Measurements from ENCODE around the gene RFPL1.
"Not testable (repeated sequence)": the region's sequence is repeated elsewhere in the genome, so short reads cannot be mapped to it uniquely, and the experiment has no call there.

Gene RFPL1

GRCh38 chr22:29479417-29480261 is 41.3 kb downstream of the RFPL1 start, which contains the start of gene NEFH:
NEFH (plus strand) TSS chr22:29480218; CDS start chr22:29480263, 45 bp downstream.
- DNase-seq, result no peak

- no peak for DNase-seq
These were observed 41.8 kb downstream of the RFPL1 start for GRCh38 chr22:29480262-29480511.

GRCh38 chr22:29480512-29481264 is 42.3 kb downstream of the RFPL1 start:
- no peak for DNase-seq

- DNase-seq, result no peak
These were observed 43.0 kb downstream of the RFPL1 start for GRCh38 chr22:29481265-29482000.

GRCh38 chr22:29482253-29482652 is 43.9 kb downstream of the RFPL1 start:
- no peak for DNase-seq

GRCh38 chr22:29482726-29483125 is 44.3 kb downstream of the RFPL1 start:
- no peak for DNase-seq

GRCh38 chr22:29483254-29483653 is 44.9 kb downstream of the RFPL1 start:
- no peak for DNase-seq

GRCh38 chr22:29484642-29485041 is 46.3 kb downstream of the RFPL1 start:
- DNase-seq, result no peak

- no peak for DNase-seq
These were observed 47.1 kb downstream of the RFPL1 start for GRCh38 chr22:29485448-29485847.

- DNase-seq, result no peak
These were observed 49.1 kb downstream of the RFPL1 start for GRCh38 chr22:29487426-29487986.

- not testable (repeated sequence) for DNase-seq
These were observed 50.9 kb downstream of the RFPL1 start for GRCh38 chr22:29489127-29489780.

GRCh38 chr22:29491012-29491411 is 52.6 kb downstream of the RFPL1 start:
- no peak for DNase-seq
